ENCODE measurements around the gene SLC6A3. TPM values are rescaled to one million over a fixed set of nuclear protein-coding genes. Genes with fewer than 3 reads are reported as not detected.

The SLC6A3 gene
- total RNA-seq, 2 experiments from 2014 or later, result not detected

DNA sequence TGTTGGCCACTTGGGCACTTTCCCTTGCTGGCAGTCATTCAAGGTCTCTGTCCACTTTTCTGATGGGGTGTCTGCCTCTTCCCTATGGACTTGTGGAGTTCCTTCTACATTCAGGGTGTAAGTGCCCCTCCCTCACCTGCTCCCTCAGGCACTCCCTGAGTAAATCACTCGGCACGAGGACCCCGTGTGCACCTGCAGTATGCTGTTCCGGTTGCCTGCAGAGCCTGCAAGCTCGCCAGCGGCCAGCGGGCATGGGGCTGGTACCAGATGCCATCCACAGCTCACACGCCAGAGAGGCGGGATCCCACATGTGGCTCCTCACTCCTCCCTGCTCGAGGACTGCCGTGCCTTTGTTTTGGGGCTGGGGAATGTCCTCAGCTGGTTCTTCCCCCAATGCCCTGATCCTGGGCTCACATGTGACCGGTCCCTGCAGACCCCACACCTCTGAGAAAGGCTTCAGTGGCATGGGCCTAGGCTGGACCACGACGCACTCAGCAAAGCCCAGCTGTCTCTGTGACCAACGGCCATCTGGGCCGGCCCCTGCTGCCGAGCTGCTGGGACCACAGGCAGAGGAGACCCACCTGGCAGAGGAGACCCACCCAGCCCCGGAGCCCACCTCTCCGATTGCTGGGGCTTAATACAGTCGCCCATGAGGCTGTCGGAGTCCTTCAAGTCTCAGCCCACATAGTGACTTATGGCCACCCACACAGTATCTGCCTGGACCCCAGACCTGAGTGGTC lies 54.2 kb downstream of the SLC6A3 start:
- H3K9me2 ChIP-seq (ENCODE audit: insufficient read depth, low read length), result no peaks in the 10 kb centered on the region
- H3K4me1 ChIP-seq (ENCODE audit: insufficient read depth, low read length, poor library complexity, severe bottlenecking), result peaks cover 12% of the 10 kb centered on the region
- TF ChIP-seq EZH2phosphoT487 (IDR thresholded peaks at IDR 0.05; ENCODE audit: borderline replicate concordance, low read depth, low read length), result no peak
- TF ChIP-seq, protein P1, sequence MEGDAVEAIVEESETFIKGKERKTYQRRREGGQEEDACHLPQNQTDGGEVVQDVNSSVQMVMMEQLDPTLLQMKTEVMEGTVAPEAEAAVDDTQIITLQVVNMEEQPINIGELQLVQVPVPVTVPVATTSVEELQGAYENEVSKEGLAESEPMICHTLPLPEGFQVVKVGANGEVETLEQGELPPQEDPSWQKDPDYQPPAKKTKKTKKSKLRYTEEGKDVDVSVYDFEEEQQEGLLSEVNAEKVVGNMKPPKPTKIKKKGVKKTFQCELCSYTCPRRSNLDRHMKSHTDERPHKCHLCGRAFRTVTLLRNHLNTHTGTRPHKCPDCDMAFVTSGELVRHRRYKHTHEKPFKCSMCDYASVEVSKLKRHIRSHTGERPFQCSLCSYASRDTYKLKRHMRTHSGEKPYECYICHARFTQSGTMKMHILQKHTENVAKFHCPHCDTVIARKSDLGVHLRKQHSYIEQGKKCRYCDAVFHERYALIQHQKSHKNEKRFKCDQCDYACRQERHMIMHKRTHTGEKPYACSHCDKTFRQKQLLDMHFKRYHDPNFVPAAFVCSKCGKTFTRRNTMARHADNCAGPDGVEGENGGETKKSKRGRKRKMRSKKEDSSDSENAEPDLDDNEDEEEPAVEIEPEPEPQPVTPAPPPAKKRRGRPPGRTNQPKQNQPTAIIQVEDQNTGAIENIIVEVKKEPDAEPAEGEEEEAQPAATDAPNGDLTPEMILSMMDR (conservative IDR thresholded peaks at IDR 0.05; ENCODE audit: low read length), result no peak
- no peaks in the 10 kb centered on the region for H4K20me1 ChIP-seq (ENCODE audit: insufficient read depth, low read length)
- no peak overlapping the region for H2AFZ ChIP-seq (ENCODE audit: low read length)
- H3K36me3 ChIP-seq (ENCODE audit: insufficient read depth, low read length), result no peaks in the 10 kb centered on the region
- no peaks in the 10 kb centered on the region for H3K9me3 ChIP-seq (ENCODE audit: low read length)
- CTCF ChIA-PET (ENCODE audit: unreplicated experiment), result no interaction called here
- no peak overlapping the region for H3K4me3 ChIP-seq (ENCODE audit: low read depth, low read length, poor library complexity, severe bottlenecking)
- no peak overlapping the region for H3K4me2 ChIP-seq (ENCODE audit: low read length)
- no peak for DNase-seq (ENCODE audit: low spot score)
- no peaks in the 10 kb centered on the region for H3K79me2 ChIP-seq (ENCODE audit: insufficient read depth, low read depth, low read length)
- intact Hi-C loops (cut with micrococcal nuclease; ENCODE audit: unreplicated experiment), result no loop called here
- POLR2A ChIA-PET, result no interaction called here
- no TSS peak for BruUV-seq (replicated peaks)
- H3K27ac ChIP-seq (ENCODE audit: low read depth, low read length, poor library complexity, severe bottlenecking), result no peak overlapping the region

DNA sequence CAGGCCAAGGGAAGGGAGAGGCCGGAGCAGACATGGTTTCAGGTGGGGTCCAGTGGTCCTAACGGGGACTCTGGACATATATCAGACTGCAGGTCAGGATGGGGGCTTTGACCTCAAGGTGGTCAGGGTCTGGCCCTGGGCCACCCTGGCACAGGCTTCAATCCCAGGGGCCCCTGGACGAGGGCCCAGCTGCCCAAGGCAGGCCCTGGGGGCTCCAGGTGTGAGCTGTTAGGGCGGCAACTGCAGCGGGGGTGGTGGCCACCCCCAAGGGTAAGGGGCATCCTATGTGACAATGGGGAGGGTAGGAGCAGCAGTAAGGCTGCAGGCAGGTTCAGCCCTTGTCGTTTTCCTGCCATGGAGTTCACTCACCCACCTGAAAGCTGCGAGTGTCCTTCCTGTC lies 54.9 kb downstream of the SLC6A3 start:
- Histone ChIP-seq H3K4me2 (ENCODE audit: low read length) (no peak overlapping the region), H3K4me3 (ENCODE audit: low read depth, low read length, poor library complexity, severe bottlenecking) (no peak overlapping the region), H4K20me1 (ENCODE audit: insufficient read depth, low read length) (no peaks in the 10 kb centered on the region), H3K27ac (ENCODE audit: low read depth, low read length, poor library complexity, severe bottlenecking) (no peak overlapping the region), H3K36me3 (ENCODE audit: insufficient read depth, low read length) (no peaks in the 10 kb centered on the region), H3K4me1 (ENCODE audit: insufficient read depth, low read length, poor library complexity, severe bottlenecking) (peaks cover 16% of the 10 kb centered on the region), H2AFZ (ENCODE audit: low read length) (no peak overlapping the region), H3K9me2 (ENCODE audit: insufficient read depth, low read length) (no peaks in the 10 kb centered on the region), H3K9me3 (ENCODE audit: low read length) (no peaks in the 10 kb centered on the region), H3K79me2 (ENCODE audit: insufficient read depth, low read depth, low read length) (no peaks in the 10 kb centered on the region)
- no peak for DNase-seq (ENCODE audit: low spot score)
- CTCF ChIA-PET (ENCODE audit: unreplicated experiment), result no interaction called here
- no peak for TF ChIP-seq EZH2phosphoT487 (IDR thresholded peaks at IDR 0.05; ENCODE audit: borderline replicate concordance, low read depth, low read length)
- TF ChIP-seq, protein P1 (conservative IDR thresholded peaks at IDR 0.05; ENCODE audit: low read length), result no peak
- intact Hi-C loops (cut with micrococcal nuclease; ENCODE audit: unreplicated experiment), result no loop called here
- POLR2A ChIA-PET, result no interaction called here
- no TSS peak for BruUV-seq (replicated peaks)

DNA sequence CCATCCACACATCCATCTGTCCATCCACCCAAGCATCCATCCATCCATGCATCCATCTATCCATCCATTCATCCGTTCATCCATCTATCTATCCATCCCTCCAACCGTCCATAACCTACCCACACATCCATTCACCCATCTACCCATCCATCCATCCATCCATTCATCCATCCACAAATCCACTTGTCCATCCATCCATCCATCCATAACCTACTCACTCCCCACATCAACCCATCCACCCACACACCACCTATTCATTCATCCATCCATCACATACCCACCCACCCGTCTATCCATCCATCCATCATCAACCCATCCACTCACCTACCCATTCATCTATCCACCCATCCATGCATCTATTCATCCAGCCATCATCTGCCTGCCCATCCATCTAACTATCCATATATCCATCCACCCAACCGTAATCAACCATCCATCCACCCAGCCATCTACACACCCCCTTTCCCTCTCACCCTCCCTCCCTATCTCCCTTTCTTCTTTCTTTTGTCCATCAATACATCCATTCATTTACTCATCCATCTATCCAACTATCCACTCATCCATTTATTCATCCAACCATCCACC lies 56.8 kb downstream of the SLC6A3 start:
- Histone ChIP-seq H3K79me2 (ENCODE audit: insufficient read depth, low read depth, low read length) (no peaks in the 10 kb centered on the region), H3K9me2 (ENCODE audit: insufficient read depth, low read length) (no peaks in the 10 kb centered on the region), H3K27ac (ENCODE audit: low read depth, low read length, poor library complexity, severe bottlenecking) (no peak overlapping the region), H3K9me3 (ENCODE audit: low read length) (no peaks in the 10 kb centered on the region), H3K4me3 (ENCODE audit: low read depth, low read length, poor library complexity, severe bottlenecking) (no peak overlapping the region), H3K4me2 (ENCODE audit: low read length) (no peak overlapping the region), H3K4me1 (ENCODE audit: insufficient read depth, low read length, poor library complexity, severe bottlenecking) (peaks cover 20% of the 10 kb centered on the region), H4K20me1 (ENCODE audit: insufficient read depth, low read length) (no peaks in the 10 kb centered on the region), H3K36me3 (ENCODE audit: insufficient read depth, low read length) (no peaks in the 10 kb centered on the region), H2AFZ (ENCODE audit: low read length) (no peak overlapping the region)
- TF ChIP-seq EZH2phosphoT487 (IDR thresholded peaks at IDR 0.05; ENCODE audit: borderline replicate concordance, low read depth, low read length), result no peak
- TF ChIP-seq, protein P1 (conservative IDR thresholded peaks at IDR 0.05; ENCODE audit: low read length), result no peak
- CTCF ChIA-PET (ENCODE audit: unreplicated experiment), result no interaction called here
- intact Hi-C loops (cut with micrococcal nuclease; ENCODE audit: unreplicated experiment), result no loop called here
- POLR2A ChIA-PET, result no interaction called here
- DNase-seq (ENCODE audit: low spot score), result no peak
- BruUV-seq (replicated peaks), result no TSS peak

Data from OCI-LY7 (cell line).